Sigmoid colon (tissue), 7 donors: ENCODE results near the gene KRT39. TPM values are rescaled to one million over a fixed set of nuclear protein-coding genes. Genes with fewer than 3 reads are reported as not detected.

Experiments used
- DNase-seq: peaks from one replicate; pipeline ENCODE4 v3.0.0-alpha.2; 2019
- H3K27ac ChIP-seq, 4 donors: fragments of 200-600 bp; sonication (generic); one replicate each; pipeline ENCODE4 v1.5.1; 2016 to 2019; ENCODE audit warnings: mild to moderate bottlenecking in 1 of 4
- H3K27me3 ChIP-seq, 3 donors: fragments of 200-600 bp; sonication (generic); one replicate each; pipeline ENCODE4 v1.5.1; 2019; ENCODE audit warnings: mild to moderate bottlenecking in 1 of 3
- H3K36me3 ChIP-seq, 4 donors: fragments of 200-600 bp; sonication (generic); one replicate each; pipeline ENCODE4 v1.5.1; 2016 to 2019
- H3K4me1 ChIP-seq, 4 donors: fragments of 200-600 bp; sonication (generic); one replicate each; pipeline ENCODE4 v1.5.1; 2017 to 2019
- H3K4me3 ChIP-seq, 4 donors: fragments of 200-600 bp; sonication (generic); one replicate each; pipeline ENCODE4 v1.5.1; 2017 to 2019; ENCODE audit warnings: mild to moderate bottlenecking in 2 of 4, moderate library complexity in 1 of 4
- H3K9me3 ChIP-seq, 4 donors: fragments of 200-600 bp in 3 of 4; sonication (generic) in 3 of 4; one replicate each; pipeline versions ENCODE4 v1.5.1 to v1.6.1; 2013 to 2019
- CTCF ChIP-seq, 4 experiments: fragments of 450-650 bp in 3 of 4; fragments of 200-600 bp in 1 of 4; IDR thresholded peaks; one replicate each; pipeline ENCODE4 v1.5.1; 2016 to 2019; ENCODE audit warnings: antibody characterized with exemption in 4 of 4, mild to moderate bottlenecking in 3 of 4, moderate library complexity in 2 of 4
- EP300 ChIP-seq, 4 donors: sonication (generic); formaldehyde crosslinking; IDR thresholded peaks; one replicate each; pipeline ENCODE4 v1.6.1; 2017; ENCODE audit warnings: antibody characterized with exemption in 4 of 4
- POLR2A ChIP-seq, 2 donors: fragments of 450-650 bp; IDR thresholded peaks; one replicate each; pipeline ENCODE4 v1.6.1; 2016; ENCODE audit warnings: antibody characterized with exemption in 2 of 2, mild to moderate bottlenecking in 2 of 2, moderate library complexity in 2 of 2
- POLR2AphosphoS5 ChIP-seq, 4 donors: sonication (generic); formaldehyde crosslinking; IDR thresholded peaks; one replicate each; pipeline ENCODE4 v1.6.1; 2017; ENCODE audit warnings: antibody characterized with exemption in 4 of 4
- WGBS, 2 donors: extraction: QIAGEN DNeasy Blood & Tissue Kit; methylation state at CpG; one replicate each; pipeline ENCODE4 v1.1.7; 2013; 5-methylcytosine and 5-hydroxymethylcytosine counted together
- intact Hi-C: fragments of 100-400 bp; cut with DNase I; formaldehyde crosslinking; loops from one replicate; pipeline ENCODE4 v1.15.1; 2023
- polyA plus RNA-seq, 3 donors: library from polyadenylated mRNA; stranded (reverse); fragments of 200-250 nt; gene quantifications; one replicate each; pipeline ENCODE4 v1.2.3, GENCODE V29; 2013
- small RNA-seq, 3 donors: library from RNA; depleted of rRNA; stranded (forward); fragments of <200 nt; gene quantifications; one replicate each; pipeline ENCODE3, GENCODE V24; 2016
- total RNA-seq, 4 donors: library from RNA; depleted of rRNA; stranded (reverse); fragments of >200 nt; gene quantifications; one replicate each; pipeline ENCODE4 v1.1.0, GENCODE V29; 2016
- donor health status: healthy with polysubstance abuse.
- donor health status: Bipolar disorder and iron deficiency.
- donor health status: healthy.

KRT39 gene
- total and polyA plus RNA-seq, 7 donors, result 0.07 TPM; not detected in 6

- TF ChIP-seq POLR2A (IDR thresholded peaks at IDR 0.05), result no peak
- no peak for TF ChIP-seq CTCF (IDR thresholded peaks at IDR 0.05)
- no peaks in the 10 kb centered on the region for H3K9me3 ChIP-seq
- H3K36me3 ChIP-seq, result no peaks in the 10 kb centered on the region
- peaks cover 0 to 17% (median 15%) of the 10 kb centered on the region in 4 donors for H3K4me1 ChIP-seq
- H3K4me3 ChIP-seq, result no peak overlapping the region
- WGBS, 2 donors, result 89 to 94% methylated on average over 13 of the region's 13 CpGs
- H3K27me3 ChIP-seq, result no peaks in the 10 kb centered on the region
- no peak for DNase-seq
- H3K27ac ChIP-seq, result no peak overlapping the region
- intact Hi-C loops, result no loop called here
These were observed 54.1 kb downstream of the KRT39 start for GRCh38 chr17:40912486-40913210.

GRCh38 chr17:40910441-40910841 lies 56.3 kb downstream of the KRT39 start:
- Histone ChIP-seq H3K4me1 (peaks cover 0 to 17% (median 15%) of the 10 kb centered on the region in 4 donors), H3K27me3 (peaks cover 0 to 4% (median 0%) of the 10 kb centered on the region in 3 donors), H3K4me3 (no peak overlapping the region), H3K36me3 (no peaks in the 10 kb centered on the region), H3K27ac (peak overlapping the region in 3 of 4 donors; percentile 25 to 72 (median 47)), H3K9me3 (no peaks in the 10 kb centered on the region)
- WGBS, 2 donors, result 70 to 74% methylated on average over 3 of the region's 3 CpGs
- no peak for DNase-seq
- intact Hi-C loops, result no loop called here
- TF ChIP-seq POLR2A (IDR thresholded peaks at IDR 0.05) (no peak), POLR2AphosphoS5 (IDR thresholded peaks at IDR 0.05) (no peak), CTCF (IDR thresholded peaks at IDR 0.05) (no peak), EP300 (IDR thresholded peaks at IDR 0.05) (no peak)

GRCh38 chr17:40909755-40910154 lies 57.0 kb downstream of the KRT39 start:
- H3K27me3 ChIP-seq, result peaks cover 0 to 9% (median 0%) of the 10 kb centered on the region in 3 donors
- intact Hi-C loops, result loop anchor here (1.0 to 5.0 kb wide), 4 partner anchors 418 to 757 kb away; no protein-coding TSS in a partner anchor
- no peak for DNase-seq
- H3K4me1 ChIP-seq, result peaks cover 0 to 17% (median 15%) of the 10 kb centered on the region in 4 donors
- 18 to 46% methylated on average over 4 of the region's 4 CpGs for WGBS, 2 donors
- H3K9me3 ChIP-seq, result no peaks in the 10 kb centered on the region
- H3K36me3 ChIP-seq, result no peaks in the 10 kb centered on the region
- no peak overlapping the region for H3K4me3 ChIP-seq
- peak overlapping the region in 3 of 4 donors; percentile 25 to 72 (median 47) for H3K27ac ChIP-seq
- peak in 1 of 4 donors; percentile 0 for TF ChIP-seq POLR2AphosphoS5 (IDR thresholded peaks at IDR 0.05)
- no peak for TF ChIP-seq POLR2A (IDR thresholded peaks at IDR 0.05)
- TF ChIP-seq EP300 (IDR thresholded peaks at IDR 0.05), result no peak
- TF ChIP-seq CTCF (IDR thresholded peaks at IDR 0.05), result no peak

GRCh38 chr17:40909351-40909750 lies 57.4 kb downstream of the KRT39 start:
- intact Hi-C loops, result loop anchor here (1.0 to 5.0 kb wide), 4 partner anchors 418 to 757 kb away; no protein-coding TSS in a partner anchor
- no peaks in the 10 kb centered on the region for H3K9me3 ChIP-seq
- peak; percentile 89 for DNase-seq
- H3K36me3 ChIP-seq, result no peaks in the 10 kb centered on the region
- no peak for TF ChIP-seq POLR2A (IDR thresholded peaks at IDR 0.05)
- no peak for TF ChIP-seq EP300 (IDR thresholded peaks at IDR 0.05)
- peak in 1 of 4 donors; percentile 5 for TF ChIP-seq POLR2AphosphoS5 (IDR thresholded peaks at IDR 0.05)
- peak; percentile 53 to 74 (median 62) for TF ChIP-seq CTCF (IDR thresholded peaks at IDR 0.05)
- H3K4me1 ChIP-seq, result peaks cover 0 to 17% (median 15%) of the 10 kb centered on the region in 4 donors
- H3K27ac ChIP-seq, result peak overlapping the region in 3 of 4 donors; percentile 25 to 72 (median 47)
- no peak overlapping the region for H3K4me3 ChIP-seq
- WGBS, 2 donors, result 1% methylated on average over 5 of the region's 5 CpGs
- H3K27me3 ChIP-seq, result peaks cover 0 to 9% (median 0%) of the 10 kb centered on the region in 3 donors

Small RNA genes lying within 50 kb of the gene (small RNA-seq; reads per million reads assigned to genes)
- 0 reads per million in 3 donors for gene KRTAP3-4P

Other genes with a start within 250 kb of the KRT39 start
Only the 30 nearest of the 33 such genes appear.
- gene KRT26, start 194.7 kb downstream of the KRT39 start, total RNA-seq, result not detected
- not detected for gene KRT26, start 194.7 kb downstream of the KRT39 start, polyA plus RNA-seq
- under 1 TPM in 1 of 4 donors, not detected in 3; 0.55 TPM for gene KRT27, start 184.4 kb downstream of the KRT39 start, total RNA-seq
- under 1 TPM in 1 of 3 donors, not detected in 2; 0.07 TPM for gene KRT27, start 184.4 kb downstream of the KRT39 start, polyA plus RNA-seq
- not detected for gene KRT28, start 167.0 kb downstream of the KRT39 start, total RNA-seq
- gene KRT28, start 167.0 kb downstream of the KRT39 start, polyA plus RNA-seq, result not detected
- 10 to 100 TPM in 1 of 4 donors, 1 to 10 TPM in 2, under 1 TPM in 1; 0.83 to 26.0 (median 6.7) TPM for gene KRT10, start 144.3 kb downstream of the KRT39 start, total RNA-seq
- 10 to 100 TPM; 14.6 to 42.0 (median 32.4) TPM for gene KRT10, start 144.3 kb downstream of the KRT39 start, polyA plus RNA-seq
- not detected for gene KRT12, start 99.7 kb downstream of the KRT39 start, total RNA-seq
- 1 to 10 TPM; 1.2 to 1.8 (median 1.3) TPM for gene KRT12, start 99.7 kb downstream of the KRT39 start, polyA plus RNA-seq
- gene KRT20, start 81.7 kb downstream of the KRT39 start, total RNA-seq, result 1 to 10 TPM in 2 of 4 donors, not detected in 2; 1.4 to 2.1 TPM
- gene KRT20, start 81.7 kb downstream of the KRT39 start, polyA plus RNA-seq, result 1,000 to 10,000 TPM; 1,034 to 2,181 (median 1,227) TPM
- under 1 TPM in 1 of 4 donors, not detected in 3; 0.27 TPM for gene KRT23, start 29.3 kb downstream of the KRT39 start, total RNA-seq
- gene KRT23, start 29.3 kb downstream of the KRT39 start, polyA plus RNA-seq, result 1 to 10 TPM in 1 of 3 donors, under 1 TPM in 2; 0.35 to 3.7 (median 0.60) TPM
- gene KRT40, start 17.4 kb upstream of the KRT39 start, total RNA-seq, result not detected
- gene KRT40, start 17.4 kb upstream of the KRT39 start, polyA plus RNA-seq, result under 1 TPM in 2 of 3 donors, not detected in 1; 0.16 to 0.60 TPM
- gene KRTAP3-3, start 27.2 kb upstream of the KRT39 start, total RNA-seq, result not detected
- not detected for gene KRTAP3-3, start 27.2 kb upstream of the KRT39 start, polyA plus RNA-seq
- not detected for gene KRTAP3-2, start 33.0 kb upstream of the KRT39 start, total RNA-seq
- not detected for gene KRTAP3-2, start 33.0 kb upstream of the KRT39 start, polyA plus RNA-seq
- not detected for gene KRTAP3-1, start 42.2 kb upstream of the KRT39 start, total RNA-seq
- not detected for gene KRTAP3-1, start 42.2 kb upstream of the KRT39 start, polyA plus RNA-seq
- not detected for gene KRTAP1-5, start 60.3 kb upstream of the KRT39 start, total RNA-seq
- not detected for gene KRTAP1-5, start 60.3 kb upstream of the KRT39 start, polyA plus RNA-seq
- gene KRTAP1-4, start 63.2 kb upstream of the KRT39 start, total RNA-seq, result not detected
- gene KRTAP1-4, start 63.2 kb upstream of the KRT39 start, polyA plus RNA-seq, result not detected
- not detected for gene KRTAP1-3, start 67.9 kb upstream of the KRT39 start, total RNA-seq
- gene KRTAP1-3, start 67.9 kb upstream of the KRT39 start, polyA plus RNA-seq, result not detected
- gene KRTAP1-1, start 74.5 kb upstream of the KRT39 start, total RNA-seq, result not detected
- gene KRTAP1-1, start 74.5 kb upstream of the KRT39 start, polyA plus RNA-seq, result not detected
- gene KRTAP2-1, start 80.4 kb upstream of the KRT39 start, total RNA-seq, result not detected
- not detected for gene KRTAP2-1, start 80.4 kb upstream of the KRT39 start, polyA plus RNA-seq
- not detected for gene KRTAP2-2, start 88.3 kb upstream of the KRT39 start, total RNA-seq
- not detected for gene KRTAP2-2, start 88.3 kb upstream of the KRT39 start, polyA plus RNA-seq
- not detected for gene KRTAP2-3, start 93.2 kb upstream of the KRT39 start, total RNA-seq
- gene KRTAP2-3, start 93.2 kb upstream of the KRT39 start, polyA plus RNA-seq, result not detected
- not detected for gene KRTAP2-4, start 98.9 kb upstream of the KRT39 start, total RNA-seq
- gene KRTAP2-4, start 98.9 kb upstream of the KRT39 start, polyA plus RNA-seq, result not detected
- gene KRTAP4-7, start 117.2 kb upstream of the KRT39 start, total RNA-seq, result not detected
- not detected for gene KRTAP4-7, start 117.2 kb upstream of the KRT39 start, polyA plus RNA-seq
- gene KRTAP4-8, start 131.2 kb upstream of the KRT39 start, total RNA-seq, result not detected
- gene KRTAP4-8, start 131.2 kb upstream of the KRT39 start, polyA plus RNA-seq, result not detected
- gene KRTAP4-16, start 135.3 kb upstream of the KRT39 start, total RNA-seq, result not detected
- not detected for gene KRTAP4-16, start 135.3 kb upstream of the KRT39 start, polyA plus RNA-seq
- not detected for gene KRTAP4-9, start 138.4 kb upstream of the KRT39 start, total RNA-seq
- gene KRTAP4-9, start 138.4 kb upstream of the KRT39 start, polyA plus RNA-seq, result not detected
- not detected for gene KRTAP4-11, start 151.4 kb upstream of the KRT39 start, total RNA-seq
- not detected for gene KRTAP4-11, start 151.4 kb upstream of the KRT39 start, polyA plus RNA-seq
- not detected for gene KRTAP4-12, start 157.2 kb upstream of the KRT39 start, total RNA-seq
- not detected for gene KRTAP4-12, start 157.2 kb upstream of the KRT39 start, polyA plus RNA-seq
- gene KRTAP4-6, start 173.6 kb upstream of the KRT39 start, total RNA-seq, result not detected
- gene KRTAP4-6, start 173.6 kb upstream of the KRT39 start, polyA plus RNA-seq, result not detected
- not detected for gene KRTAP4-5, start 182.9 kb upstream of the KRT39 start, total RNA-seq
- gene KRTAP4-5, start 182.9 kb upstream of the KRT39 start, polyA plus RNA-seq, result not detected
- gene KRTAP4-4, start 193.8 kb upstream of the KRT39 start, total RNA-seq, result not detected
- gene KRTAP4-4, start 193.8 kb upstream of the KRT39 start, polyA plus RNA-seq, result not detected
- gene KRTAP4-3, start 201.3 kb upstream of the KRT39 start, total RNA-seq, result not detected
- not detected for gene KRTAP4-3, start 201.3 kb upstream of the KRT39 start, polyA plus RNA-seq
- gene KRTAP4-2, start 211.3 kb upstream of the KRT39 start, total RNA-seq, result not detected
- not detected for gene KRTAP4-2, start 211.3 kb upstream of the KRT39 start, polyA plus RNA-seq